MM.1S (cell line): ENCODE data around the gene SSH3.
A peak's percentile ranks its signal among the peaks of the same experiment; 100 is the strongest.
"Not testable (repeated sequence)": the region's sequence is repeated elsewhere in the genome, so short reads cannot be mapped to it uniquely, and the experiment has no call there.

ENCODE experiments used
- DNase-seq: peaks from one replicate; pipeline ENCODE4 v3.0.0-alpha.2; 2015
- H2AFZ ChIP-seq: fragments of 300-600 bp; sonication (generic); 2 replicates; pipeline ENCODE4 v1.6.0; 2016; ENCODE audit warnings: antibody characterized with exemption, low read length
- H3F3A ChIP-seq: fragments of 300-600 bp; sonication (generic); 2 replicates; pipeline ENCODE4 v1.6.1; 2016; ENCODE audit warnings: mild to moderate bottlenecking, antibody characterized with exemption, low read length, moderate library complexity, mixed read lengths; ENCODE audit not compliant: insufficient read depth
- H3K27ac ChIP-seq: fragments of 300-600 bp; sonication (generic); 2 replicates; pipeline ENCODE4 v1.5.1; 2016; ENCODE audit warnings: mild to moderate bottlenecking, low read length
- H3K27me3 ChIP-seq: fragments of 300-600 bp; sonication (generic); replicated peaks from 2 replicates; pipeline ENCODE4 v1.6.0; 2016; ENCODE audit warnings: low read length; ENCODE audit not compliant: insufficient read depth
- H3K36me3 ChIP-seq: fragments of 300-600 bp; sonication (generic); replicated peaks from 2 replicates; pipeline ENCODE4 v1.6.1; 2016; ENCODE audit warnings: mild to moderate bottlenecking, low read length, mixed read lengths; ENCODE audit not compliant: insufficient read depth
- H3K4me1 ChIP-seq: fragments of 300-600 bp; sonication (generic); 2 replicates; pipeline ENCODE4 v1.6.1; 2016; ENCODE audit warnings: low read length, mixed read lengths
- H3K4me2 ChIP-seq: fragments of 300-600 bp; sonication (generic); 2 replicates; pipeline ENCODE4 v1.6.0; 2016; ENCODE audit warnings: low read depth, low read length
- H3K4me3 ChIP-seq: fragments of 300-600 bp; sonication (generic); 2 replicates; pipeline ENCODE4 v1.5.1; 2016; ENCODE audit warnings: low read length, mixed read lengths
- H3K79me2 ChIP-seq: fragments of 300-600 bp; sonication (generic); 2 replicates; pipeline ENCODE4 v1.6.1; 2016; ENCODE audit warnings: mixed run types, low read length, mixed read lengths
- H3K9ac ChIP-seq: fragments of 300-600 bp; sonication (generic); 2 replicates; pipeline ENCODE4 v1.6.1; 2016; ENCODE audit warnings: low read length, mixed read lengths
- H3K9me2 ChIP-seq: fragments of 300-600 bp; sonication (generic); replicated peaks from 2 replicates; pipeline ENCODE4 v1.6.1; 2016; ENCODE audit warnings: mild to moderate bottlenecking, low read length, mixed read lengths; ENCODE audit not compliant: insufficient read depth
- H3K9me3 ChIP-seq: fragments of 300-600 bp; sonication (generic); replicated peaks from 2 replicates; pipeline ENCODE4 v1.6.1; 2016; ENCODE audit warnings: mild to moderate bottlenecking, low read length, mixed read lengths; ENCODE audit not compliant: insufficient read depth
- H4K20me1 ChIP-seq: fragments of 300-600 bp; sonication (generic); 2 replicates; pipeline ENCODE4 v1.6.1; 2016; ENCODE audit warnings: mild to moderate bottlenecking, low read length, moderate library complexity, mixed read lengths; ENCODE audit not compliant: insufficient read depth
- CTCF ChIP-seq: fragments of 300-600 bp; sonication (generic); IDR thresholded peaks from 2 replicates; pipeline ENCODE4 v1.5.1; 2016; ENCODE audit warnings: antibody characterized with exemption, low read length, mixed read lengths
- EZH2 ChIP-seq: fragments of 300-600 bp; sonication (generic); optimal IDR thresholded peaks from 2 replicates; pipeline ENCODE3; 2017; ENCODE audit warnings: low read depth, mild to moderate bottlenecking, antibody characterized with exemption, low read length, mixed read lengths
- EZH2phosphoT487 ChIP-seq: fragments of 300-600 bp; sonication (generic); IDR thresholded peaks from 2 replicates; pipeline ENCODE4 v1.6.1; 2018; ENCODE audit warnings: antibody characterized with exemption, low read length

The SSH3 gene

GRCh38 chr11:67317205-67317887, 14.0 kb downstream of the SSH3 start:
- peak overlapping the region; percentile 72; the same call in 1 of the 2 replicates for H3K27ac ChIP-seq
- H3K4me1 ChIP-seq = peaks cover 11% of the 10 kb centered on the region; the same call in 1 of the 2 replicates
- no peaks in the 10 kb centered on the region for H3K36me3 ChIP-seq
- H3K27me3 ChIP-seq = no peaks in the 10 kb centered on the region
- H3K4me2 ChIP-seq = peak overlapping the region; percentile 92
- no peaks in the 10 kb centered on the region for H3K9me2 ChIP-seq
- H2AFZ ChIP-seq = peak overlapping the region; percentile 99
- H3K9me3 ChIP-seq = no peaks in the 10 kb centered on the region
- H3F3A ChIP-seq = peaks cover 13% of the 10 kb centered on the region
- peak; percentile 98 for DNase-seq
- peak overlapping the region; percentile 98 for H3K4me3 ChIP-seq
- H4K20me1 ChIP-seq = no peaks in the 10 kb centered on the region
- H3K79me2 ChIP-seq = no peaks in the 10 kb centered on the region
- H3K9ac ChIP-seq = peak overlapping the region; percentile 76
- TF ChIP-seq EZH2 (no peak), EZH2phosphoT487 (no peak), CTCF (peak; percentile 87)

- Histone ChIP-seq H3K9ac (peak overlapping the region; percentile 76; the same call in 1 of the 2 replicates), H3K4me1 (peaks cover 11% of the 10 kb centered on the region; the same call in 1 of the 2 replicates), H3F3A (peaks cover 13% of the 10 kb centered on the region), H3K4me3 (peak overlapping the region; percentile 98), H3K79me2 (no peaks in the 10 kb centered on the region), H3K9me2 (no peaks in the 10 kb centered on the region), H2AFZ (peak overlapping the region; percentile 86), H3K27ac (peak overlapping the region; percentile 72; the same call in 1 of the 2 replicates), H3K27me3 (no peaks in the 10 kb centered on the region), H3K4me2 (peak overlapping the region; percentile 92), H4K20me1 (no peaks in the 10 kb centered on the region), H3K36me3 (no peaks in the 10 kb centered on the region), H3K9me3 (no peaks in the 10 kb centered on the region)
- TF ChIP-seq CTCF (no peak), EZH2 (no peak), EZH2phosphoT487 (no peak)
- peak; percentile 31 for DNase-seq
Observed at GRCh38 chr11:67317888-67318555, 14.7 kb downstream of the SSH3 start.

GRCh38 chr11:67318876-67319275, 15.5 kb downstream of the SSH3 start:
- H3K4me1 ChIP-seq = peaks cover 11% of the 10 kb centered on the region; the same call in 1 of the 2 replicates
- H3K9me2 ChIP-seq, H3K9me3 ChIP-seq, H4K20me1 ChIP-seq, DNase-seq, H2AFZ ChIP-seq, H3K9ac ChIP-seq, H3K27me3 ChIP-seq, H3K27ac ChIP-seq, H3K79me2 ChIP-seq, H3K36me3 ChIP-seq, H3K4me3 ChIP-seq: not testable (repeated sequence)
- peaks cover 13% of the 10 kb centered on the region for H3F3A ChIP-seq
- H3K4me2 ChIP-seq = peak overlapping the region; percentile 92; the same call in 1 of the 2 replicates
